Stimulated activated naive CD8-positive, alpha-beta T cell treated with anti-CD3 and anti-CD28 coated beads, Interleukin-15, Interleukin-2, amounts not matched to agents 100 U/mL and 50 U/mL, for 24 hours (primary cell): ENCODE results near the gene TNFRSF25.
A peak's percentile ranks its signal among the peaks of the same experiment; 100 is the strongest.
"Not testable (repeated sequence)": the region's sequence is repeated elsewhere in the genome, so short reads cannot be mapped to it uniquely, and the experiment has no call there.

Source experiments
- ATAC-seq: fragments of 150-1000 bp; cut with Tn5 transposase; one replicate; pipeline ENCODE4 v1.10.0; 2021
- DNase-seq: peaks from one replicate; pipeline ENCODE4 v3.0.0; 2021

TNFRSF25 gene

GRCh38 chr1:6468729-6469461 lies 2.9 kb upstream of the TNFRSF25 start:
- DNase-seq (no peak), ATAC-seq (no peak)

GRCh38 chr1:6467744-6468688 lies 2.0 kb upstream of the TNFRSF25 start:
- no peak for DNase-seq
- no peak for ATAC-seq

GRCh38 chr1:6467224-6467623 lies 1.3 kb upstream of the TNFRSF25 start:
- ATAC-seq, result no peak
- DNase-seq, result no peak

GRCh38 chr1:6466751-6467150 lies 778 bp upstream of the TNFRSF25 start:
- ATAC-seq (no peak), DNase-seq (no peak)

- ATAC-seq, result peak; percentile 32
- peak; percentile 55 for DNase-seq
These were observed 440 bp downstream of the TNFRSF25 start for GRCh38 chr1:6465461-6466005.

GRCh38 chr1:6464915-6465314 lies 1.1 kb downstream of the TNFRSF25 start:
- ATAC-seq (no peak), DNase-seq (no peak)

GRCh38 chr1:6464514-6464836 lies 1.5 kb downstream of the TNFRSF25 start:
- peak; percentile 62 for DNase-seq
- ATAC-seq, result peak; percentile 12

GRCh38 chr1:6463120-6463412 lies 2.9 kb downstream of the TNFRSF25 start:
- DNase-seq (no peak), ATAC-seq (no peak)

GRCh38 chr1:6462412-6463119 lies 3.4 kb downstream of the TNFRSF25 start:
- DNase-seq (no peak), ATAC-seq (no peak)

GRCh38 chr1:6461538-6462411 lies 4.2 kb downstream of the TNFRSF25 start:
- ATAC-seq (no peak), DNase-seq (no peak)

- ATAC-seq, result no peak
- no peak for DNase-seq
These were observed 4.9 kb downstream of the TNFRSF25 start for GRCh38 chr1:6461051-6461530.

GRCh38 chr1:6460301-6461050 lies 5.5 kb downstream of the TNFRSF25 start:
- DNase-seq, result peak; percentile 81

GRCh38 chr1:6459850-6460265 lies 6.1 kb downstream of the TNFRSF25 start:
- DNase-seq, result peak; percentile 51
- peak; percentile 14 for ATAC-seq

More at GRCh38 chr1:6460301-6461050, 5.5 kb downstream of the TNFRSF25 start:
- ATAC-seq, result peak; percentile 81

- ATAC-seq (no peak), DNase-seq (no peak)
These were observed 9.0 kb downstream of the TNFRSF25 start for GRCh38 chr1:6456800-6457466.

- ATAC-seq, DNase-seq: not testable (repeated sequence)
These were observed 10.0 kb downstream of the TNFRSF25 start for GRCh38 chr1:6455752-6456520.

- ATAC-seq (peak; percentile 16), DNase-seq (no peak)
These were observed 10.9 kb downstream of the TNFRSF25 start for GRCh38 chr1:6454856-6455751.

GRCh38 chr1:6453895-6454855 lies 11.8 kb downstream of the TNFRSF25 start:
- not testable (repeated sequence) for ATAC-seq, DNase-seq
